SH-SY5Y (cell line): ENCODE results near the gene F11.

ENCODE experiments used
- GATA2 ChIP-seq: IDR thresholded peaks from 2 replicates; pipeline ENCODE4 v1.6.1; 2011; ENCODE audit warnings: mild to moderate bottlenecking, low read depth, low read length
- GATA3 ChIP-seq: IDR thresholded peaks from 2 replicates; pipeline ENCODE4 v1.6.1; 2011; ENCODE audit warnings: low read depth, mild to moderate bottlenecking, low read length, moderate library complexity

F11 gene

DNA sequence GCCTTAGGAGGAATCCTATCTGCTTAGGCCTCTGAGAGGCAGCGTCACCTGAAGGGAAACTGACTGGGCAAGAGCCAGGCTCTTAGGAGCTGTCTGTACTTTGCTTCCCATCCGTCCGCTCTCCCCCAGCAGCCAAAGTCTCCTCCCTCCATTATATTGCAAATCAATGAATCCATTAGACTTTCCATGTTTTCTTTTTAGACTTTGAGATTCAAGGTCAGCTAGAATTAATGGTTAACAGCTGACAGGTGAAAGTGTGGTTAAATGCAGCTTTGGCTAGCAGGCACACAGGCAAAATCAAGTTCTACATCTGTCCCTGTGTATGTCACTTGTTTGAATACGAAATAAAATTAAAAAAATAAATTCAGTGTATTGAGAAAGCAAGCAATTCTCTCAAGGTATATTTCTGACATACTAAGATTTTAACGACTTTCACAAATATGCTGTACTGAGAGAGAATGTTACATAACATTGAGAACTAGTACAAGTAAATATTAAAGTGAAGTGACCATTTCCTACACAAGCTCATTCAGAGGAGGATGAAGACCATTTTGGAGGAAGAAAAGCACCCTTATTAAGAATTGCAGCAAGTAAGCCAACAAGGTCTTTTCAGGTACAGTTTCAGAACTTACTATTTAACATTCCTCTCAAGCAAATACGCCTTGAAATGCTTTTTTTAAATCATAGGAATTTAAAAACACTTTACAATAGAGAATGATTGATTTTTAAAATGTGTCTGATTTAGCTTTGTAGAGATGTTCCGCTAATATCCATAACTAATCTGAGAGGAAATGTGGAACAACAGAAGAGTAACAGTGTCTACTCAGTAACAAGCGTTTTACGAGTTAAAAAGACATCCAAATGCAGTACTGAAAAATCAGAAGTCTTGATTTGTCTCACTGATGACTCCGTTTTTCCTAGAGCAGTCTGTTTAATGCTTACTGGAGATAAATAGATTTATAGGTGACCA lies at the start of gene F11:
Gene F11, plus strand, starts transcription at position 507 of the 970 bp plus-strand sequence. CDS start 948 bp downstream, outside the sequence.
- TF ChIP-seq GATA3 (no peak), GATA2 (no peak)

DNA sequence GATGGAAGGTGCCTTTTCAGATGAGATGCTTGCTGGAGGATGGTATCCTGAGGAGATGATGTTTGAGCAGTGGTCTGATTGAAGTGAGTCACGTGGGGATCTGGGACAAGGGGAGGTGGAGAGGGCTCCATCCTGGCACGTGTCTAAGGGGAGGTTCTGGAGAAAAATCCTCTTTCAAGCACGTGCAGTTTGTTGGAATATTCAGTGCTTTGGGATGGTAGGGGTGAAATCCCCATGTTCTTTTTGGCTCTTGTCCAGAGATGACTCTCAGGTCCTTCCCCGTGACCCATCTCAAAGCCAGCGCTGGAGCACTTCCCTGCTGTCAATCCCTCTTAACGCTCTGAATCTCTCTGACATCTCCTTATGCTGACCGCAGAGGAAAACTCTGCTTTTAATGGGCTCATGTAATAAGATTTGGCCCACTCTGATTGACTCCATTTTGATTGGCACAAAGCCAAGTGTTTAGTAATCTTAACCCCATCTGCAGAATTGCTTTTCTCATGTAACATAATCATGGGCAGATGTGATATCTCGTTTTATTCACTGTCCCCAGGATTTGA lies 49.4 kb upstream of the F11 start:
- TF ChIP-seq GATA2: peak; percentile 95
- peak; percentile 95 for TF ChIP-seq GATA3

DNA sequence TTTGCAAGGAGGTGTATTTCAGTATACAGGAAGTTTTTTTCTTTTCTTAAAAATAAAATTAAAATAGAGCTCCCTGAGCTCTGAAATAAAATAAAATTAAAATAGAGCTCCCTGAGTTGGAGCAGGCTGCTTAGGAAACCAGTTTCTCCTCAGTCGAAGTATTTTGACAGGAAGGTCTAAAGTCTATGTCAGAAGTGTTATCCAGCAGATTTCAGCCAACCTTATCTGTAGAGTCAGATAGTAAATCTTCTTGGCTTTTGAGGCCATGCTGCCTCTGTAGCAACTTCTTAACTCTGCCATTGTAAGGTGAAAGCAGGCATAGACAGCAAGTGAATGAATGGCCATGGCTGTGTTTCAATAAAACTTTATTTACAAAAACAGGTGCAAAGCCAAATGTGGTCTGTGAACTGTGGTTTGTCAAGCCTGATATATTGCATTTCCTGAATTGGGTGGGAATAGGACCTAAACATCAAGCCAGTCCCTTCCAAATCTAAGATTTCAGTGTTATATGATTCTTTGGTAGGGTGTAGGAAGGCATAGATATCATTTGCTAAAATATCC lies 48.2 kb upstream of the F11 start:
- no peak for TF ChIP-seq GATA3
- TF ChIP-seq GATA2: no peak

DNA sequence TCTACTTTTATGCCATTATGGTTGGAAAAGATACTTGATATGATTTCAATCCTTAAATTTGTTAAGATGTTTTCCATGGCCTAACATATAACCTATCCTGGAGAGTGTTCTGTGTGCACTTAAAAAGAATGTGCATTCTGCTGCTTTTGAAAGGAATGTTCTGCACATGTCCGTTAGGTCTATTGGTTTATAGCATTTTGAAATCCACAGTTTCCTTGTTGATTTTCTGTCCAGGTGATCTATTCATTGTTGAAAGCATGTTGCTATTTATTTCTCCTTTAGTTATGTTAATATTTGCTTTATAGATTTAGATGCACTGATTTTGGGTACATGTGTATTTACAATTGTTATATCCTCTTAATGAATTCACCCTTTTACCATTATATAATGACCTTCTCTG lies 44.4 kb upstream of the F11 start:
- TF ChIP-seq GATA2: no peak
- no peak for TF ChIP-seq GATA3

DNA sequence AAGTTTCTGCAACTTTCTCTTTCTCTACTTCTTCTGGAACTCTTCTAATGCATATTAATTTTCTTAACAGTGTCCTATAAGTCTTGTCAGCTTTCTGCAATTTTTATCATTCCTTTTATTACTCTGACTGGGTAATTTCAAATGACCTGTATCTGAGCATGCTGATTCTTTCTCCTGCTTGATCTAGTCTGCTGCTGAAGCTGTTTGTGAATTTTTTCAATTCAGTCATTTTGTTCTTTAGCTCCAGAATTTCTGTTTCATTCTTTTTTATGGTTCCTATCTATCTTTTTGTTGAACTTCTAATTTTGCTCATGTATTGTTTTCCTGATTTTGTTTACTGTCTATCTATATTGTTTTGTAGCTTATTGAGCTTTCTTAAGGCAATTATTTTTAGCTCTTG lies 40.1 kb upstream of the F11 start:
- TF ChIP-seq GATA2 (no peak), GATA3 (no peak)

DNA sequence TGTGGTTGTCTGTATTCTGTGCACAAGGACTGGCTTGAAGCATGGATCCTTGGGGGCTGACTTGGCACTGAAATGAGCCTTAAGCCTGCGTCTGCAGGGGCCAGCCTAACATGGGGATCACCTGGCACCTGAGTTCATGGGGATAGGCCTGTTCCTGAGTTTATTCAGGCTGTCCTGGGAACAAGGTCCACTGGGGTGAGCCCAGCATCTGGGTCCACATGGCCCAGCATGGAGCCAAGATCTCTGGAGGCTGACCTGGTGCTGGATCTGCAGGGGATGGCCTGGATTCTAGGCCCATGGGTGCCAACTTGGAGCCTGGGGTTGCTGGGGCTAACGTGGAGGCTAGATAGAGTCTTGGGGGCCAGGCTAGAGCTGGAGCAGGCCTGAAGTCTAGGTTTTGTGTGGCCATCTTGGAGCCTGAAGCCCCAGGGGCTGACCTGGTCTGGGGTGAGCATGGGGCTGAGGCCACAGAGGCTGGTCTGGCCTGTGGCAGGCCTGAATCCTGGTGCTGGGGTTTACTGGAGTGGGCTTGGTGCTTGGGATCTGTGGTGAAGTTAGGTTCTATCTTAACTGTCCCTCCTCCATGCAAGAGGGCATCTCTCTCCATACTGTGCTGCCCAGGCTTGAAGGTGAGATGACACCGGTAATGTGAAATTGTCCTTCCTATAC lies 39.3 kb upstream of the F11 start:
- TF ChIP-seq GATA2 (no peak), GATA3 (no peak)

DNA sequence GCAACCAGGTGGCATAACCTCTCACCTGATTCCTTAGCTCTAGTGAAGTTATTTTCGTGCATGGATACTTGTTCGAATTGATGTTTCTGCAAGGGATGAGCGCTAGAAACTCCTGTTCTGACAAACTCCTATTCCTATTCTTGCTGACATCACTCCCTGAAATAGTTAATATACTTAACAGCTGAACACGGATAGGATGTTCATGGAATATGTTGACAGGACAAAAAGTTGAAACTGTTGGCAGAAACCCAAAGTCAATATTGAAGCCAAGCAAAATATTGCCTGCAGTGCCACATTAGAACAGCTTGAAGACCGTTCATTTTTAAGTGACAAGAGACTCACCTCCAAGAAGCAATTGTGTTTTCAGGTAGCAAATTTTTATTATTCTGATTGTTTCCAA lies 38.8 kb upstream of the F11 start, which contains the start of gene KLKB1:
Gene KLKB1, plus strand, starts transcription at position 287 of the 400 bp plus-strand sequence. CDS start 689 bp downstream, outside the sequence.
- no peak for TF ChIP-seq GATA3
- no peak for TF ChIP-seq GATA2

DNA sequence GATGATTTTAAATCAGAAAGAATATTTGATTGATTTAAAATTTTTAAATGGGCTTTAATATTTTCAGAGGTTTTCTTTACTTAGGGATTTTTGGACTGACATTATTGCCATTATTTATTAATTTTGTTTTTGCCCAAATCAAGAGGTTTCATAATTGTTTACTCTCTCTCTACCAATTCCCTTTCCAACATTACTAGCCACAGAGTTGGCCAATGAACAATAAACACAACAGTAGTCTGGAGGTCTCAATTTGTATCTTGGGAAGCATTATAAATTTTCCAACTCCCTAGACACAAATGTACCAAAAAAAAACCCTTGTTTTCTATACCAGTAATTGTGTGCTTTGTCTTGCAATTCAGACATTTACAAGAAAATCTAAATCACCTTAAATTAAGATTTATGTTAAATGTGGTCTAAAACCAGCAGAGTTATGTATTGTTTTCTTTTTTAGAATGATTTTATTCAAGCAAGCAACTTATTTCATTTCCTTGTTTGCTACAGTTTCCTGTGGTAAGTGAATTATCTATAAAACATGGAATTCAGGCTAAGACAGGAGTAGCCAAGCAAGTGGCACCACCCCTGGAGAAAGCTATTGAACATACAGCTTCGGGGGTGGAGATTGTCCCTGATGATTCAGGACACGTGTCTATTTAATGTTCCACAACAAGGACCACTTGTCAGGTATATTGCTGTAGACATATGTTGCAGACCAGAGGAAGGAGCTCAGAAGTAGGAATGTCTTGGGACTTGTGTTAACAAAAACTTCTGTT lies 38.1 kb upstream of the F11 start:
- TF ChIP-seq GATA2 (no peak), GATA3 (no peak)

DNA sequence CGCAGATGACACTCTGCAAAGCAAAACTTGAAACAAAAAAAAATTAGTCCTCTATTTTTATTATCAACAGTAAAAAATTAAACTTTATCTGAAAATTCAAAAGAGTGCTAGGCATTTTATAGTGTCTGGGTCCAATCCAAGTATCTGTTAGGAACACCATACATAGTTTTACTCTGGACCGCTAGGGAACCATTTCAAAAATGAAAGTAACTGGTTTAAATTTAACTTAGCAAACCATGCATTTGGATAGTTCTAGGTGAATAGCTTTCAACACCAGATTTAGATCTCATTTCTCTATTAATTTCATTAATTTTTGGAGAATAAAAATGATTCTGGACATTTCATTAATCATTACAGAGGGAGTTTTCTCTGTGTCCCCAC lies 37.5 kb upstream of the F11 start:
- TF ChIP-seq GATA2 (no peak), GATA3 (no peak)

DNA sequence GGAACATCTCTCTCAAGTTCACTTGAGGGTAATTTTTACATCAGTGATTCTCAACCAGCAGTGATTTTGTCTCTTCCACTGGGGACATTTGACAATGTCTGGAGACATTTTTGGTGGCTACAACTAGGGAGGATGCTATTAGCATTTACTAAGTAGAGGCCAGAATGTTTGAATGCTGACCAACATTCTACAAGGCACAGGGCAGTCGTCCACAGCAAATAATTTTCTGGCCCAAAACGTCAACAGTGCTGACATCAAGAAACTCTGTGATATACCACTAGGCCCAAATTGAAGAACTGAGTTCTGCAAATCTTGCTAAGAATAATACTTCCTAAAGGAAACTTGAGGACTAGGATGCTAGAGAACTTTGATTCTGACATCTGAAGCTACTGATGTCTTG lies 31.6 kb upstream of the F11 start:
- TF ChIP-seq GATA2: no peak
- no peak for TF ChIP-seq GATA3

DNA sequence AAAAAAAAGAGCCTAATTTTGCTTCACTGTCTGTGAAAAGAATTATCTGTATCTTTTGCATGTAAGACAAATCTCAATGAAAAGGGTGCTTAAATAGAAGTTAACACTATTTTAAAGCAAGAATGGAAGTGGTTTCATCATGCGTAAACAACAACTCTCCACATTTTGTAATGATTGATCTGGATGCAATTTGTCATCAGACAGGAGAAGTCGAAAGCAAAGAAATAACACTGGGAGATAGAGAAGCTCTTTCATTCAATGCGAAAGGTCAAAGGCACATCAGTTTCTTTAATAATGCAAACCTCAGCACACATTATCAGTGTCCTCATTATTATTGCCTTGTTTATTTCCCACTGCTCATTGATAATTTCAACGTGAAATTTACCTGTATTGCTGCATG lies 29.9 kb upstream of the F11 start:
- TF ChIP-seq GATA2 (no peak), GATA3 (no peak)

DNA sequence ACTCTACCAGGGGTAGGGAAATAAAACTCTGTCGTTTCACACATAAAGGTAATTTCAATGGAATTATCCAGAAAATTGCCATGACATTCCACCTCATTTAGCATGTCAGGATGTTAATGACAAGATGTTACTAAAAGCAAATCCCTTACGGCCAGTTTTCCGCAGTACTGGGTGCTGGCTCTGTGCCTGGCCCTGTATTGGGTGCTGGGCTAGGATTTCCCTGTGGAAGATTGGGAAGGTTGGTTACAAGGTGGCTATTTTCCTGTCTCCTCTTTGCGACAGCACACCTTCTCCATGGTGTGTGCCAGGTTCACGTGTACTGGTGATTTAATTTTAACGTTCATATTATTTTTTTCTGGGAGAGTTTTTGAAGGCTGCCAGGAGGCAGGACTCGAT lies 25.5 kb upstream of the F11 start:
- TF ChIP-seq GATA2 (no peak), GATA3 (no peak)

DNA sequence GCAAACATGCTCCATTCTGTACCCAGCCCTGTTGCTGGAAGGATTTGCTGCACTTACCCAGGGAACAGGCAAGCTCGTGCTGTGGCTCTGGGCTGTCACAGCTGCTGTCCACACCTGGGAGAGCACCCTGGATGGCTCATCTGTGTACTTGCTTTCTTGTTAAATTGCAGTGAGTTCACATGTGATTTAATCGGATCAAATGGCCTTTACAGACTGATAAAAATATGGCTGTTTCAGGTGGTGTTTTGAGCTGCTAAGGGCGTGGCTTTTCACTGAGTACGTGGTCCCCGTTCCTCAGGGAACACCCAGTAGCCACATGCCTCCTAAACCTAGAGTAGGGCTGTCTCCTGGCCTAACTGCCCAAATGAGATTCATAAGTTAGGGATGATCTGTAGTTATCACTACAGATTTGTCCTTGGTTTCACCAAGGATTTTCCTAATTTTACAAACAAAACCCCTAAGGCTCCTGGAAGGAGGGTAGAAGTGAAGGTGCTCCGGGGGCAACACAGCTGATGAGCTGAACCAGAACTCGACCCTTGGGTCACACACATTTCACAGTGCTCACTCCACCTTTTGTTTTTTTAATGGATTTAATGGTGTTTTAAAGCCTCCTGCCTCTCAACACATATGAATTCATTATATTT lies 25.0 kb upstream of the F11 start:
- no peak for TF ChIP-seq GATA3
- no peak for TF ChIP-seq GATA2
